ENCODE data around the gene NDUFC2. TPM values are rescaled to one million over a fixed set of nuclear protein-coding genes. Genes with fewer than 3 reads are reported as not detected.

Gene NDUFC2
- total and polyA plus RNA-seq, 2 experiments from 2014 or later = 122 to 711 TPM

DNA sequence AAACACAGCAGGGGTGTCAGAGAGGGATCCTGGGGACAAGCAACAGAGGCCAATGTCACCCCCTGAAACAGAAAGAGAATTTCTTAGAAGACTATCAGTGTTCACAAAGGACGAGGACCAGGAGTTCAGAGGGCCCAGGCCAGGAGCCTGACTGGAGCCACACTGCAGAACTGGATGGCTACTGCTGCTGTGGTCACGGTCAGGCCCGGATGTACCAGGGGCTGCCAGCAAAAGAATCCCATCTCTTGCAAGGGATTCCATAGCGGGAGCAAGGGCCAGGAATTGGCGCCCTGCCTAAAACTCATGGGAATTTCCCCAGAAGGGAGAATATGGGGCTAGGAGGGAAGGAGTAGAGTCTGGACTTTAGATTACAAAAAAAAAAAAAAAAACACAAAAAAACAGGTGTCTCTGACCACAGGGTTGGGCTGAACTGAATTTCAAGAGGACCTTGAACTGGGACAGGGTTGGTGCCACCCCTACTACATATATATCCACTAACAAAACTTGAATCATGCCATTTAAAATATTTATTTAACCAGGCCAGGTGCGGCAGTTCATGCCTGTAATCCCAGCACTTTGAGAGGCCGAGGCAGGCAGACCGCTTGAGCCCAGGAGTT lies 40.9 kb downstream of the NDUFC2 start (continued):
- TF ChIP-seq, protein P1, sequence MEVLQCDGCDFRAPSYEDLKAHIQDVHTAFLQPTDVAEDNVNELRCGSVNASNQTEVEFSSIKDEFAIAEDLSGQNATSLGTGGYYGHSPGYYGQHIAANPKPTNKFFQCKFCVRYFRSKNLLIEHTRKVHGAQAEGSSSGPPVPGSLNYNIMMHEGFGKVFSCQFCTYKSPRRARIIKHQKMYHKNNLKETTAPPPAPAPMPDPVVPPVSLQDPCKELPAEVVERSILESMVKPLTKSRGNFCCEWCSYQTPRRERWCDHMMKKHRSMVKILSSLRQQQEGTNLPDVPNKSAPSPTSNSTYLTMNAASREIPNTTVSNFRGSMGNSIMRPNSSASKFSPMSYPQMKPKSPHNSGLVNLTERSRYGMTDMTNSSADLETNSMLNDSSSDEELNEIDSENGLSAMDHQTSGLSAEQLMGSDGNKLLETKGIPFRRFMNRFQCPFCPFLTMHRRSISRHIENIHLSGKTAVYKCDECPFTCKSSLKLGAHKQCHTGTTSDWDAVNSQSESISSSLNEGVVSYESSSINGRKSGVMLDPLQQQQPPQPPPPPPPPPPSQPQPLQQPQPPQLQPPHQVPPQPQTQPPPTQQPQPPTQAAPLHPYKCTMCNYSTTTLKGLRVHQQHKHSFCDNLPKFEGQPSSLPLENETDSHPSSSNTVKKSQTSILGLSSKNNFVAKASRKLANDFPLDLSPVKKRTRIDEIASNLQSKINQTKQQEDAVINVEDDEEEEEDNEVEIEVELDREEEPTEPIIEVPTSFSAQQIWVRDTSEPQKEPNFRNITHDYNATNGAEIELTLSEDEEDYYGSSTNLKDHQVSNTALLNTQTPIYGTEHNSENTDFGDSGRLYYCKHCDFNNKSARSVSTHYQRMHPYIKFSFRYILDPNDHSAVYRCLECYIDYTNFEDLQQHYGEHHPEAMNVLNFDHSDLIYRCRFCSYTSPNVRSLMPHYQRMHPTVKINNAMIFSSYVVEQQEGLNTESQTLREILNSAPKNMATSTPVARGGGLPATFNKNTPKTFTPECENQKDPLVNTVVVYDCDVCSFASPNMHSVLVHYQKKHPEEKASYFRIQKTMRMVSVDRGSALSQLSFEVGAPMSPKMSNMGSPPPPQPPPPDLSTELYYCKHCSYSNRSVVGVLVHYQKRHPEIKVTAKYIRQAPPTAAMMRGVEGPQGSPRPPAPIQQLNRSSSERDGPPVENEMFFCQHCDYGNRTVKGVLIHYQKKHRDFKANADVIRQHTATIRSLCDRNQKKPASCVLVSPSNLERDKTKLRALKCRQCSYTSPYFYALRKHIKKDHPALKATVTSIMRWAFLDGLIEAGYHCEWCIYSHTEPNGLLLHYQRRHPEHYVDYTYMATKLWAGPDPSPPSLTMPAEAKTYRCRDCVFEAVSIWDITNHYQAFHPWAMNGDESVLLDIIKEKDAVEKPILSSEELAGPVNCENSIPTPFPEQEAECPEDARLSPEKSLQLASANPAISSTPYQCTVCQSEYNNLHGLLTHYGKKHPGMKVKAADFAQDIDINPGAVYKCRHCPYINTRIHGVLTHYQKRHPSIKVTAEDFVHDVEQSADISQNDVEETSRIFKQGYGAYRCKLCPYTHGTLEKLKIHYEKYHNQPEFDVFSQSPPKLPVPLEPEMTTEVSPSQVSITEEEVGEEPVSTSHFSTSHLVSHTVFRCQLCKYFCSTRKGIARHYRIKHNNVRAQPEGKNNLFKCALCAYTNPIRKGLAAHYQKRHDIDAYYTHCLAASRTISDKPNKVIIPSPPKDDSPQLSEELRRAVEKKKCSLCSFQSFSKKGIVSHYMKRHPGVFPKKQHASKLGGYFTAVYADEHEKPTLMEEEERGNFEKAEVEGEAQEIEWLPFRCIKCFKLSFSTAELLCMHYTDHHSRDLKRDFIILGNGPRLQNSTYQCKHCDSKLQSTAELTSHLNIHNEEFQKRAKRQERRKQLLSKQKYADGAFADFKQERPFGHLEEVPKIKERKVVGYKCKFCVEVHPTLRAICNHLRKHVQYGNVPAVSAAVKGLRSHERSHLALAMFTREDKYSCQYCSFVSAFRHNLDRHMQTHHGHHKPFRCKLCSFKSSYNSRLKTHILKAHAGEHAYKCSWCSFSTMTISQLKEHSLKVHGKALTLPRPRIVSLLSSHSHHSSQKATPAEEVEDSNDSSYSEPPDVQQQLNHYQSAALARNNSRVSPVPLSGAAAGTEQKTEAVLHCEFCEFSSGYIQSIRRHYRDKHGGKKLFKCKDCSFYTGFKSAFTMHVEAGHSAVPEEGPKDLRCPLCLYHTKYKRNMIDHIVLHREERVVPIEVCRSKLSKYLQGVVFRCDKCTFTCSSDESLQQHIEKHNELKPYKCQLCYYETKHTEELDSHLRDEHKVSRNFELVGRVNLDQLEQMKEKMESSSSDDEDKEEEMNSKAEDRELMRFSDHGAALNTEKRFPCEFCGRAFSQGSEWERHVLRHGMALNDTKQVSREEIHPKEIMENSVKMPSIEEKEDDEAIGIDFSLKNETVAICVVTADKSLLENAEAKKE (CRISPR knock-in tag; IDR thresholded peaks at IDR 0.05) = no peak
- no peak for TF ChIP-seq EZH2 (IDR thresholded peaks at IDR 0.05; ENCODE audit: low read depth, unreplicated experiment)
- no peak for TF ChIP-seq CREB1 (CRISPR knock-in tag; IDR thresholded peaks at IDR 0.05; ENCODE audit: low read depth)
- no peak for TF ChIP-seq EZH2phosphoT487 (IDR thresholded peaks at IDR 0.05; ENCODE audit: unreplicated experiment)
- TF ChIP-seq, protein P2, sequence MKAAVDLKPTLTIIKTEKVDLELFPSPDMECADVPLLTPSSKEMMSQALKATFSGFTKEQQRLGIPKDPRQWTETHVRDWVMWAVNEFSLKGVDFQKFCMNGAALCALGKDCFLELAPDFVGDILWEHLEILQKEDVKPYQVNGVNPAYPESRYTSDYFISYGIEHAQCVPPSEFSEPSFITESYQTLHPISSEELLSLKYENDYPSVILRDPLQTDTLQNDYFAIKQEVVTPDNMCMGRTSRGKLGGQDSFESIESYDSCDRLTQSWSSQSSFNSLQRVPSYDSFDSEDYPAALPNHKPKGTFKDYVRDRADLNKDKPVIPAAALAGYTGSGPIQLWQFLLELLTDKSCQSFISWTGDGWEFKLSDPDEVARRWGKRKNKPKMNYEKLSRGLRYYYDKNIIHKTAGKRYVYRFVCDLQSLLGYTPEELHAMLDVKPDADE (IDR thresholded peaks at IDR 0.05) = no peak
- TF ChIP-seq, protein P3, sequence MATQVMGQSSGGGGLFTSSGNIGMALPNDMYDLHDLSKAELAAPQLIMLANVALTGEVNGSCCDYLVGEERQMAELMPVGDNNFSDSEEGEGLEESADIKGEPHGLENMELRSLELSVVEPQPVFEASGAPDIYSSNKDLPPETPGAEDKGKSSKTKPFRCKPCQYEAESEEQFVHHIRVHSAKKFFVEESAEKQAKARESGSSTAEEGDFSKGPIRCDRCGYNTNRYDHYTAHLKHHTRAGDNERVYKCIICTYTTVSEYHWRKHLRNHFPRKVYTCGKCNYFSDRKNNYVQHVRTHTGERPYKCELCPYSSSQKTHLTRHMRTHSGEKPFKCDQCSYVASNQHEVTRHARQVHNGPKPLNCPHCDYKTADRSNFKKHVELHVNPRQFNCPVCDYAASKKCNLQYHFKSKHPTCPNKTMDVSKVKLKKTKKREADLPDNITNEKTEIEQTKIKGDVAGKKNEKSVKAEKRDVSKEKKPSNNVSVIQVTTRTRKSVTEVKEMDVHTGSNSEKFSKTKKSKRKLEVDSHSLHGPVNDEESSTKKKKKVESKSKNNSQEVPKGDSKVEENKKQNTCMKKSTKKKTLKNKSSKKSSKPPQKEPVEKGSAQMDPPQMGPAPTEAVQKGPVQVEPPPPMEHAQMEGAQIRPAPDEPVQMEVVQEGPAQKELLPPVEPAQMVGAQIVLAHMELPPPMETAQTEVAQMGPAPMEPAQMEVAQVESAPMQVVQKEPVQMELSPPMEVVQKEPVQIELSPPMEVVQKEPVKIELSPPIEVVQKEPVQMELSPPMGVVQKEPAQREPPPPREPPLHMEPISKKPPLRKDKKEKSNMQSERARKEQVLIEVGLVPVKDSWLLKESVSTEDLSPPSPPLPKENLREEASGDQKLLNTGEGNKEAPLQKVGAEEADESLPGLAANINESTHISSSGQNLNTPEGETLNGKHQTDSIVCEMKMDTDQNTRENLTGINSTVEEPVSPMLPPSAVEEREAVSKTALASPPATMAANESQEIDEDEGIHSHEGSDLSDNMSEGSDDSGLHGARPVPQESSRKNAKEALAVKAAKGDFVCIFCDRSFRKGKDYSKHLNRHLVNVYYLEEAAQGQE (IDR thresholded peaks at IDR 0.05; ENCODE audit: unreplicated experiment) = no peak
- no peak for TF ChIP-seq POLR2AphosphoS5 (IDR thresholded peaks at IDR 0.05; ENCODE audit: low read depth)
- TF ChIP-seq NANOG (IDR thresholded peaks at IDR 0.05; ENCODE audit: borderline replicate concordance) = no peak
- no peak for TF ChIP-seq STAT1 (IDR thresholded peaks at IDR 0.05; ENCODE audit: unreplicated experiment)
- TF ChIP-seq ZNF331 (CRISPR knock-in tag; IDR thresholded peaks at IDR 0.05; ENCODE audit: low read depth) = no peak
